ENCODE results near the gene PM20D2.

- TF ChIP-seq CTCF (IDR thresholded peaks at IDR 0.05): no peak
- TF ChIP-seq POLR2A (IDR thresholded peaks at IDR 0.05): no peak
- TF ChIP-seq EP300 (IDR thresholded peaks at IDR 0.05): no peak
Measured at GRCh38 chr6:89172131-89172530, 26.3 kb downstream of the PM20D2 start.

Measured in suprapubic skin (tissue), 3 donors.